HG03095 (cell line): ENCODE results near the gene C9orf85.
"Not testable (repeated sequence)": the region's sequence is repeated elsewhere in the genome, so short reads cannot be mapped to it uniquely, and the experiment has no call there.

Experiments
- ATAC-seq: cut with Tn5 transposase; IDR thresholded peaks from one replicate; pipeline ENCODE4 v1.9.1; 2021; ENCODE audit warnings: moderate library complexity; ENCODE audit not compliant: unreplicated experiment

The C9orf85 gene, protein sequence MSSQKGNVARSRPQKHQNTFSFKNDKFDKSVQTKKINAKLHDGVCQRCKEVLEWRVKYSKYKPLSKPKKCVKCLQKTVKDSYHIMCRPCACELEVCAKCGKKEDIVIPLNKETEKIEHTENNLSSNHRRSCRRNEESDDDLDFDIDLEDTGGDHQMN

DNA sequence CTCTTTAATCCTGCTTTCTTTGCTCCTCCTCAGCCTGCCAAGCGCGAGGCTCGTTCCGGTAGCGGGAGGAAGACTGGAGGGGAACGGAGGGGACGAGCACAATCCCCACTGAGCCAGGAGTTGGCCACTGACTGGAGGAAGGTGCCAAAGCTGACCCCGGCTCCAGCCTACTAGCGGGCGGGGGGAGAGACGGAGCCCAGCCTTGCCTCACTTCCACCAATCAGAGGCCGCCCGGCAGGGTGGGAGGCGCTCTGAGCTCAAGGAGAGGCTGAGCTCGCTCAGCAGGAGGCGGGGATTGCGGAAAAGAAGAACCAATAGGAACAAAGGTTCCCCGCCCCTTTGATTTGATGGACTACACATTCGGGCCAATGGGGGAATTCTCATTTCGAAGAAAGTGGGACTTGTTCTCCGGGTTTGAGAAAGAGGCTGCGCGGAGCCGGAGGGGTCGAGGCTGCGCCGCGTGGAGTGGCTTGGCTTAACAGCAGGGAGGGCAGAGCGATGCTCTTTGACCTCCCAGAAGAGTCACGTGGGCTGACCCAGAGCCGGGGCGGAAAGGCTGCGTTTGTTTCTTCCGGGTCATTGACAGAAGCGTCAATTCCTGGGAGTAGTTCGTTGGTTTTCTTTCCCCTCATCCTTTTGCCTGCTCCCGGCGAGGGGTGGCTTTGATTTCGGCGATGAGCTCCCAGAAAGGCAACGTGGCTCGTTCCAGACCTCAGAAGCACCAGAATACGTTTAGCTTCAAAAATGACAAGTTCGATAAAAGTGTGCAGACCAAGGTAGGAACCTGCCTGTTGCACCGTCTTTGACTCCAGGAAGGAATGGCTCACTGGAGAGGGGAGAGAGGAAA, at the start of gene C9orf85, which contains the start of gene ABHD17B:
TSS of gene C9orf85 (plus strand) at position 579 of the 847 bp plus-strand sequence. CDS start at position 675, 96 bp downstream.
TSS of gene ABHD17B (minus strand) at position 133 of the 847 bp plus-strand sequence. CDS start 36,113 bp downstream, outside the sequence.
- ATAC-seq = peak; percentile 93

DNA sequence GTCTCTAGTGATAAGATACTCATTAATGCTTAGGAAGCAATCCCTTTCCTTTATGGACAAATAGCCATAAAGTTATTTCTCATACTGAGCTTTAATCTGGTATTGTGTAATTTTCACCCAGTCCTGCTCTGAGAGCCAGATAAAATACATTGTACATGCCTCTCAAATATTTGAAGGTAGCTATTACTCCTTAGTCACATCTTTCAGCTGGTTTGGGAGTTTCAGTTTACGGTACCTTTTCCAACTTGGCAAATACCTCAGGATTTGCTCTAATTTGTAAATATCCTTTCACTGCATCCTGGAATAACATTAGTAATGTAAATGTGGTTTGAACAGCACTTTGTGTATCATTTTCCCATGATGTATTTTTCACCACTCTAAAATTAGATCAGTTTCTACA, 47.8 kb upstream of the C9orf85 start:
- no peak for ATAC-seq

DNA sequence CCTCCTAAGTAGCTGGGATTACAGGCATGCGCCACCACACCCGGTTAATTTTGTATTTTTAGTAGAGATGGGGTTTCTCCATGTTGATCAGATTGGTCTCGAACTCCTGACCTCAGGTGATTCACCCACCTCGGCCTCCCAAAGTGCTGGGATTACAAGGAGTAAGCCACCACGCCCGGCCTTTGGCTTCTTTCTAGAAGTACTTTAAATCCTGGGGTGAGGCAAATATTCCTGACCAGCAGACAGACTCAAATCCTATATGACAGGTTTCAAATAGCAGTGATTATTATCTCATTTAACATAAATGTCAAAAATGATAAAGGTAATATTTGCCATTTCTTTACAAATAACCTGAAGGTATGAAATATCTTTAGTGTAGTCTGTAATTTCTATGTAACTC, 36.1 kb upstream of the C9orf85 start:
- no peak for ATAC-seq

DNA sequence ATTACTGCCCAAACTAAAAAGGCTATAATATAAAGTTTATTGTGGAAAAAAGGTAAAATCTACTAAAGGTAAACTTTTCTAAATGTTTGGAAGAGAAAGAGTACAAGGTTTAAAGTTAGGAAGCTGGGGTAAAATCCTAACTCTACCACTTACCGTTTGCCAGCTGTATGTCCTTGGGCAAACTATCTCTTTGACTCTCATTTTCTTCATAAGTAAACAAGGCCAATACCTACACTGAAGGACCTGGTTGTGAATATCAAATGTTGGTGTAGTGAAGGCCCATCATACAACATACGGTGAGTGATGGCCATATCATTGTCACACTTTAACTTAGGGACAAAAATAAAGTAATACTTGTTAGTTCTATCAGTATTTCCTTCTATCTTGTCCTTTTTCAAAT, 35.3 kb upstream of the C9orf85 start:
- ATAC-seq = no peak

DNA sequence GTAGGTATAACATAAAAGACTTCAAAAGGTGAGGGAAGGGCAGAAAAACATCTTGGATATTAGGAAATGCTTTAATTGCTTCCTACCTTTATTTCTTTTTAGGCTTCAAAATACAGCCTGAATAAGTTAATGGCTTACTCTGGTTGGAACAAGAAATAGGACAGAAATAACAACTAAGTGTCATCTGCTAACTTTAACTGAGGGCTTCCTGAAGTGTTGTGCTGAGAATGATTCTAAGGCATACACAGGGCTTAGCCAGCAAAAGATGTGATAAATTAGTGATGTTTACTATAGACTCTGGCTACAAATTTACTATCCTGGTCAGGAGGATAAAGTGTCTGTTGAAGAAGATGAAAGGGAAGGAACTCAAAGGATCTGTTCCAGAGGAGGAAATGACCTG, 34.6 kb upstream of the C9orf85 start:
- no peak for ATAC-seq

DNA sequence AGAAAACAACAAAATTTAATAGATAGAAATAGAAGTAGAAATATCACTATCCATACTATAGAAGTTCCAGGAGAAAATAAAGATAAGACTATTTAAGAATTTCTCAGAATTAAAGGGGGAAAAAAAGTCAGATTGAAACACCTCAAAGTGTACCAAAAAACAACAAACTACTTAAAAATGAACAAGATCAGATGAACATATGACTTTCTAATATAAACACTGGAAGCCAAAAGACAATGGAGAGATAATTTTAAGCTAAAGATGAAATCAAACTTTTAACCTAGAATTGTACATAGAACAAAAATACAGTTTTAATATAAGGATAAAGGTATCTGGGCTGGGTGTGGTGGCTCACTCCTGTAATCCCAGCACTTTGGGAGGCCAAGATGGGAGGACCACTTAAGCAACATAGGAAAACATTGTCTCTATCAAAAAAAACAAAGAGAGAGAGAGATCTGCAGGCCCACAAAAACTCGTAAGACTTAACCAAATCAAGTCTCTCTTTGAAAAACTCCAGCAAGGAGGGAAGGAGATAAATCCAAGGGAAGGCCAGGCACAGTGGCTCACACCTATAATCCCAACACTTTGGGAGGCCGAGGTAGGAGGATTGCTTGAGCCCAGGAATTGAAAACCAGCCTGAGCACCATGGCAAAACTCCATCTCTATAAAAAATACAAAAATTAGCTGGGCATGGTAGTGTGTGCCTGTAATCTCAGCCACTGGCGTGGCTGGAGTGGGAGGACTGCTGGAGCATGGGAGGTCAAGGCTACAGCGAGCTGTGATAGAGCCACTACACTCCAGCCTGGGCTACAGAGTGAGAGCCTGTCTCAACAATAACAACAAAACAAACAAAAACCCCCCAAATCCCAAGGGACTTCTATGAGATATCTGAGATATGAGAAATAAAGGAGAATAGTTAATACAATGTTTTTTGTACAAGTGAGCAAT, 32.8 kb upstream of the C9orf85 start:
- no peak for ATAC-seq

DNA sequence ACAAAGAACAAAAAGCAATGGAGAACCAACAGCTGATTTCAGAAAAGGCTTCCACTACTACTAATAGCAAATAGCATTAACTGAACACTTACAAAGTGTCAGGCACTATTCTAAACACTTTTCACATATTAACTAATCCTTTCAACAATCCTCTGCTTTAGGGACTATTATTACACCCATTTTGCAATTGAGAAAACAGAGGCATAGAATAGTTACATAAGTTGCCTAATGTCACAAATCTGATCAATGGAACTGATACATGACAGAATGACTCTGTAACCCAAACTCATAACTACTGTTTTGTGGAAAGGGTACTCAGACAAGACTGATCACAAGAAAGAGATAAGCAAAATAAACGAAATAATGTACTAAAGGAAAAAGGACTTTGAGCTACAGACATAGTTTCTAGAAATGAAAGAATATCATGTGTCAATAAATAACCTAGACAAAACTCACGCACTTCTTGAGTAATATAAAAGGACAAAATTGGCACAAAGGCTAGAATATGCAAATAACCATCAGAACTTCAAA, 31.7 kb upstream of the C9orf85 start:
- no peak for ATAC-seq

DNA sequence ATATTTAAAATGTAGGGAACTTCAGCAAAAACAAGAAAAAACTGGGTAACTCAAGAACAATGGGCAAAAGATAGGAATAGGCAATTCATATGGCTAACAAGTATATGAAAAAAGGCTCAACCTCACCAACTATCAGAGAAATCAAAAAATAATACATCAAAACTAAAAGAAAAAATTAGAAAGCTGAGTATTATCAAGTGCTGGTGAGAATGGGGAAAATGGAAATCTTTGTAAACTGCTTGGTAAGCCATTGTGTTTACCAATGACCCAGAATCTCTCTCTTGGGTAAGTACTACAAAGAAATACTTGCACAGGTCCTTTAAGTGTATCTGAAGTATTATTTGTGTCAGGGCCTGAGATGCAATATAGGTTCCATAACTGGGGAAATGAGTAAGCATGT, 27.4 kb upstream of the C9orf85 start:
- ATAC-seq = no peak

DNA sequence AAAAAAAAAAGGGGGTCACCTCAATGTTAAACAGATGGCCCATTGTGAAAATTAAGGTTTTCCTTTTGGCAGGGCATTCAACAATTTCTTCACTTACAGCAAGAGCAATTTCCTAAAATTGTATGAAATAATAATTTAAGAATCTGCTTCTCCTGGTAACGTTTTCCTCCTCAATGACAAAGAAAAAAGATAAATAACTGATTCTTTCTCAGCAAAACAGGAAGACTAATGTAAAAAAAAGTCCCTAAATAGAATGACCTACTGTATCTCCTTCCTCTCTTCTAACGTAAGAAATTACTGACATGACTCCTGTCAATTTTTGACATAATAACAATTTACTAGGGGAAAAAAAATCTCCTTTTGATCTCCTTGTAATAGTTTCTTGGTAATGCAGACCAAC, 26.0 kb upstream of the C9orf85 start:
- ATAC-seq = no peak

DNA sequence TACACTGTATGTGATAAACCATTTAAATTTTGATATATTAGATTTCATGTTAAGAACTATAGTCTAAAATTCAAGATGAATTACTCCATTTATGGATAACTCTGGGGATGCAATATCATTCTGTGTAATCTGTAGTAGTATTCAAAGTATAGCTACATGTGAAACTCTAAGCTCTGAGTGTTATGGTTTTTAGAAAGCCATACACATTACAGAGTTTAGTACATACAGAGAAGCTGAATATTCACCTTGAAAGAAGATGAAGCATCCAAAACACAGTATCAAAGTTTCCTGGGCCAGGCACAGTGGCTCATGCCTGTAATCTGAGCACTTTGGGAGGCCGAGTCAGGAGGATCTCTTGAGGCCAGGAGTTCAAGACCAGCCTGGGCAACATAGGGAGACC, 25.4 kb upstream of the C9orf85 start:
- ATAC-seq = no peak

DNA sequence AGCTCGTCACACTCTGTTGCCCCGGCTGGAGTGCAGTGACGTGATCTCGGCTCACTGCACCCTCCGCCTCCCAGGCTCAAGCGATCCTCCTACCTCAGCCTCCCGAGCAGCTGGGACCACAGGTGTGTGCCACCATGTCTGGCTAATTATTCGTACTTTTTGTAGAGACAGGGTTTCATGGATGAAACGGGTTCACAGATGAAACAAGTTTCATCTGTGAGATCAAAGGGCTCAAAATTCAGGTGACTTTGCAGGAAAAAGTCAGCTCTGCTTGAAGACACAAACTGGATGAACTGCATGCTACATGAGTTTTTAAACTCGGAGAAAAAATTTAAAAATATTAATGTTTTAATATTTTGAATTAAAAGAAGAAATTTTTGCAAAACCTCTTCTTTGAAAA, 24.9 kb upstream of the C9orf85 start:
- ATAC-seq = no peak

DNA sequence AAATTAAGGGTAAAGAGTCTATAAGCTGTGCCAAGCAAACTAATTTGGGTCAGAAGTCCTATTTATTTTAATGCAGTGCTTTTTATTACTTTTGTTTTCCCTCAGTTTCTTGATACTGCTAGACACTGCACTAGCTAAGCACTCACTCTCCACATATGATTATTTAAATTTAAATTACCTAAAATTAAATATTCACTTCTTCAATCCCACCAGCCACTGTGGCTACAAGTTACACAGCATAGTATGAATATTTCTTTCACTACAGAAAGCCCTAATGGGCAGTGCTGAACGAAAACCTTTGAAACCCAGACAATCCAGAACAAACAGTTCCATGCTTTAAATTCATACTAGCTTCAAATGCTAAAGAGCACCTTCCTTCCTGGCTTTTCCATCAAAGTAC, 24.1 kb upstream of the C9orf85 start:
- no peak for ATAC-seq

DNA sequence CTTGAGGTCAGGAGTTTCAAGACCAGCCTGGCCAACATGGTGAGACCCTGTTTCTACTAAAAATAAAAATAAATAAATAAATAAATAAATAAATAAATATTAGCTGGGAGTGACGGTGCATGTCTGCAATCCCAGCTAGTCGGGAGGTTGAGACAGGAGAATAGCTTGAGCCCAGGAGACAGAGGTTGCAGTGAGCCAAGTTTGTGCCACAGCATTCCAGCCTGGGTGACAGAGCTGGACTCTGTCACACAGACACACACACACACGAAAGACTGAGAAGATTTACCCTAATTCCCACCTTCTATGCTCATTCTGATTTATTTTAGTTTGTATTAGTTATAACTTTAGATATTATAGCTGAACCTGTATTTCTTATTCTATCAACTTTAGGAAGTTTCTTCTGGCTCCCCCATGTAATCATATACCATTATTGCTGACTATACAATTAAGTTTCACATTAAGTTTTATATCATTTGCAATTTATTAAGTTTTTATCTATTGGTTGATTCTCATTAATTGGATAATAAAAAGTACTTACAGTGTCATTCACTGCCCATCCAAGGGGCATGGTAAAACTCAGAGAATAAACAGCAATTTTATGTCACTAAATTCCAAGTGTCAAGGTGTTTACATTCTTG, 21.3 kb upstream of the C9orf85 start:
- ATAC-seq = no peak

DNA sequence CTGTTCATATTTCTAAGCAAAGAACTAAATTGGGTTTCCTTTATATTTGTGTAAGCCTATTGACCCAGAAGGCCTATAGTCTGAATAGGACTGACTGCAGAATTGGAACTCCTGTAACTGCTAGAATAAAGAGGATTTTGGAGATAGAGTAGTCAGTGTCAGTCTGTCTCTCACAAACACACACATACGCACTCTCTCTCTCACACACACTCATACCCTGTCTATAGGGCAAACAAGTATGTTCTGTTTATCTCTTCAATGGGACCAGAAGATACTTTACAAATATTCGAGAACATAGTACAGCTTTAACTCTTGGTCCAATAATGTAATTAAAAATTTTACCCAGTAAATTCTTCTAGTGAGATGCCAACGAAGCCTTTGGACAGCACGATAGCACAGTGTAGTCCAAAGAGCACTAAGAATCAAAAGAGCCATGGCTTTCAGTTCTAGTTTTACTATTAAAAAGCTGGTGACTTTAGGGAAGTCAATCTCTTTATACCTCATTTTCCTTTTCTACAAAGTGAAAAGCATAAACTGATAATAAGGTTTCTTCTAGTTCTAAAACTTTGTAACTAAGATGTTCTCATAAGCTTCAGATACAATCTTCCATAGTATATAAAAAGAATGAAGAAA, 19.8 kb upstream of the C9orf85 start:
- ATAC-seq = no peak

DNA sequence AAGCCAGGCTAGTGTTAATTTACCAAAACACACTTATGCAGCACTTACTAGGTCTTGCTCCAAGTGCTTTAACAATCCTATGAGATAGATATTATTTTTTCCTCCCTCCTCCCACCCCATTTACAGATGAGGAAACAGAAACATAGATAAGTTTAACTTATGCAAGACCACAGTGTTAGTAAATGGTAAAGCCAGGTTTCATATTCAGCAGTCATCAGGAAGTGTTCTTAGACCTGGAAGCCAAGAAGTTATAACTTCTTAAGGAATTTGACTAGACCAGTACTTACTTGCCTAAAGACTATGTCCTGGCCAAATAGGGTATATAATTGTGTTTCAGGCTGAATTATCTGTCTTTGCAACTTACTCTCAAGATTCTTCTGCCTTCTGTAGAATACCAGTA, 16.3 kb upstream of the C9orf85 start:
- no peak for ATAC-seq

DNA sequence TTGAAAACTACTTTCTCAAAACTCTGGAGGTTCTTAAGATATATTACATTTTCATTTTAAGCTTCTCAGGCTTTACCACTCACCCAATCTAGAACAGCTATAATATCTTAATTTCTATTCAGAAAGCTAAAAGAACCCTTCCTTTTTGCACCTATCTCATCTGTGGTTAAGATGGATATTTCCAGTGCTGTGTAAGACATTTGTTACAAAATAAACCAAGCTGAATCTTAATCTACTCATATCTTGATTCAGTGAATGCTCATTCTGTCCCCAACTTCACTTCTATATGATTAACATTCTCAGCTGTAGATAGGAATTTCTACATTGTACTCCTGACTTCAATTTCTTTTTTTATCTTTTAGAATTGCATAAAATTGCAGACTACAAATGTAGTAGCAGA, 15.5 kb upstream of the C9orf85 start:
- no peak for ATAC-seq

DNA sequence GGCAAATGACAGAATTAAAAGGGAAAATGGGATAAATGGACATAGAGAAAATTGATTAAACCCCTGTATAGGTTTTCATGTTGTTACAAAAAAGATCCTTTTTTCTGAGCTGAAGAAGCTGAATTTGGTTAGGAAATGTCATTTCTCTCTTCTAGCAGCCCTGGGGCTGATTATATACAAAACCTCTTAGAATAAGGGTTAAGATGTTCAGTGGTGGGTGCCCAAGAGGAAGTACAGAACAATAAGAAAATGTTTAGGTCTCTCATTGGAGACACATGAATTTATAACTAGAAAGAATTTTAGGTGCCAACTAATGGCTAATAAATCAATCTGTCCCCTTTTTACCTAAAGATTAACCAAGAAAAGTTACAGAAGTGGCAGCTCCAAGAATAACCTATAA, 14.7 kb upstream of the C9orf85 start:
- no peak for ATAC-seq

DNA sequence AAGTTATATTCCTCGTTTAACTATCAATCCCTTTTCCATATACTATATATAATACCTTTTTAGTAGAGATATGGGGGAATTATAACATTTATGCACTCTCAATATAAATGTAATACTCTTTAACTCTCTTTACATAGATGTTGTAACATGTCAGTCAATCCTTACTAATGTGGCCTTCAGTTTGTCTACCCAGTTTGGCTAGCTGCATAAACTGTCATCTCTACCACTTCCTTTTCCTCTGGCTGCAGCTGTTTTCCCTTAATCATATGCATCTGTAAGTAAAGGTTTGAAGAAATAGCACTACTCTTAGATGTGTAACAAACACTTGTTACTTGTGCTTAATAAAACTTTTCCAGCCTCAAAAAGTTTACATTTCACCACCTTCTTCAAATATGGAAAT, 13.9 kb upstream of the C9orf85 start:
- peak; percentile 47 for ATAC-seq

DNA sequence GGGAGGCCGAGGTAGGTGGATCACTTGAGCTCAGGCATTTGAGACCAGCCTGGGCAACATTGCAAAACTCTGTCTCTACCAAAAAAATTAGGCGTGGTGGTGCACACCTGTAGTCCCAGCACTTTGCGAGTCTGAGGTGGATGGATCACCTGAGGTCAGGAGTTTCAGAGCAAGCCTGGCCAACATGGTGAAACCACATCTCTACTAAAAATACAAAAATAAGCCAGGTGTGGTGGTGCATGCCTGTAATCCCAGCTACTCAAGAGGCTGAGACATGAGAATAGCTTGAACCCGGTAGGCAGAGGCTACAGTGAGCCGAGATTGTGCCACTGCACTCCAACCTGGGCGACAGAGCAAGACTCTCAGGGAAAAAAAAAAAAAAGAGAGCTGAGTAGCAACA, 12.7 kb upstream of the C9orf85 start:
- not testable (repeated sequence) for ATAC-seq
